Smooth muscle cell (in vitro differentiated cells): Measurements from ENCODE around the gene BAHCC1. TPM values are rescaled to one million over a fixed set of nuclear protein-coding genes. Genes with fewer than 3 reads are reported as not detected.

Experiments
- DNase-seq: peaks from one replicate; lab custom pipeline; 2025; ENCODE audit not compliant: unreplicated experiment; lab: John Stamatoyannopoulos, UW
- H2AFZ ChIP-seq: fragments of 200-600 bp; sonication (generic); 2 replicates; pipeline ENCODE4 v1.6.0; 2016; ENCODE audit warnings: antibody characterized with exemption, low read depth, mild to moderate bottlenecking
- H3F3A ChIP-seq: fragments of 200-600 bp; sonication (generic); 2 replicates; pipeline ENCODE4 v1.6.0; 2017; ENCODE audit warnings: antibody characterized with exemption, low read depth
- H3K27ac ChIP-seq: fragments of 200-600 bp; sonication (generic); 2 replicates; pipeline ENCODE4 v1.5.1; 2016; ENCODE audit warnings: low read depth, mild to moderate bottlenecking
- H3K27me3 ChIP-seq: fragments of 200-600 bp; sonication (generic); 2 replicates; pipeline ENCODE4 v1.6.1; 2016; ENCODE audit warnings: low read depth, mild to moderate bottlenecking
- H3K36me3 ChIP-seq: fragments of 200-600 bp; sonication (generic); 2 replicates; pipeline ENCODE4 v1.5.1; 2016; ENCODE audit warnings: low read depth
- H3K4me1 ChIP-seq: fragments of 200-600 bp; sonication (generic); 2 replicates; pipeline ENCODE4 v1.5.1; 2016; ENCODE audit warnings: low read depth
- H3K4me2 ChIP-seq: fragments of 200-600 bp; sonication (generic); 2 replicates; pipeline ENCODE4 v1.6.0; 2016; ENCODE audit warnings: mild to moderate bottlenecking
- H3K4me3 ChIP-seq: fragments of 200-600 bp; sonication (generic); 2 replicates; pipeline ENCODE4 v1.5.1; 2016; ENCODE audit warnings: mild to moderate bottlenecking
- H3K79me2 ChIP-seq: fragments of 200-600 bp; sonication (generic); 2 replicates; pipeline ENCODE4 v1.6.0; 2016; ENCODE audit warnings: low read depth, mild to moderate bottlenecking
- H3K9ac ChIP-seq: fragments of 200-600 bp; sonication (generic); 2 replicates; pipeline ENCODE4 v1.6.0; 2016; ENCODE audit warnings: low read depth
- H3K9me3 ChIP-seq: fragments of 200-600 bp; sonication (generic); replicated peaks from 2 replicates; pipeline ENCODE4 v1.5.1; 2016; ENCODE audit warnings: low read depth
- H4K20me1 ChIP-seq: fragments of 200-600 bp; sonication (generic); 2 replicates; pipeline ENCODE4 v1.6.0; 2016; ENCODE audit warnings: low read depth
- WGBS: methylation state at CpG from one replicate; pipeline ENCODE4 v1.1.7; 2016; ENCODE audit warnings: low lambda C conversion rate; 5-methylcytosine and 5-hydroxymethylcytosine counted together
- polyA plus RNA-seq: library from polyadenylated mRNA; unstranded; fragments of >200 nt; fragmentation: Nextera tagmentation; extraction: Ambion mirVana; gene quantifications from 2 replicates; pipeline ENCODE4 v1.2.1, GENCODE V29; 2016
- total RNA-seq: library from RNA; depleted of rRNA; stranded (reverse); fragments of >200 nt; gene quantifications from 2 replicates; pipeline ENCODE4 v1.2.3, GENCODE V29; 2014
- TF ChIP-seq, protein P1 (sequence below): fragments of 200-600 bp; sonication (generic); IDR thresholded peaks from 2 replicates; pipeline ENCODE4 v1.5.1; 2017; ENCODE audit warnings: borderline replicate concordance, mild to moderate bottlenecking, antibody characterized with exemption; ENCODE audit not compliant: insufficient read depth, poor library complexity, severe bottlenecking

The BAHCC1 gene
- total and polyA plus RNA-seq, 2 experiments from 2014 or later: 3.2 to 4.6 TPM

DNA sequence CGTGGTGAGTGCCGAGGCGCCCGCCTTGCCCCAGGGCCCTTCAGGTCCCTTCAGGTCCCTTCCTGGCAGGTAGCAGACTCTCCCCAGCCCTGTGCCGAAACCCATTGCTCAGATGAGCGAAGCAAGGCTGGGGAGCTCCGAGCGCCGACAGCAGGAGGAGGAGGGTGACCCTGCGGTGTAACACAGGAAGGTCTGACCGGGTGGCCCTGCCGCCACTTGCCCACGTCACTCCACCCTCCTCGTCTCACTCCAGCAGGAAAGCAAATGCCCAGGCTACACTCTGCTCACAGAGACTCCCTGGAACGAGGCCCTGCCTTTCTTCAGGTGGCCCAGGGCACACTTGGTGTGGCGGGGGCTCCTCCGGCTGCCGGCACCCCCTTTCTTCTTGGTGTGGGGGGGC, 60.1 kb downstream of the BAHCC1 start:
- H3K9ac ChIP-seq: no peak overlapping the region
- no peak for DNase-seq
- peaks cover 6% of the 10 kb centered on the region for H3K4me1 ChIP-seq
- no peak overlapping the region for H3K4me2 ChIP-seq
- H3K27ac ChIP-seq: no peak overlapping the region
- H3K79me2 ChIP-seq: no peaks in the 10 kb centered on the region
- no peak overlapping the region for H3K4me3 ChIP-seq
- H4K20me1 ChIP-seq: no peaks in the 10 kb centered on the region
- WGBS: 95% methylated on average over 18 of the region's 18 CpGs
- no peaks in the 10 kb centered on the region for H3F3A ChIP-seq
- H3K36me3 ChIP-seq: no peaks in the 10 kb centered on the region
- no peaks in the 10 kb centered on the region for H3K9me3 ChIP-seq
- no peak overlapping the region for H2AFZ ChIP-seq
- no peaks in the 10 kb centered on the region for H3K27me3 ChIP-seq
- TF ChIP-seq, protein P1, sequence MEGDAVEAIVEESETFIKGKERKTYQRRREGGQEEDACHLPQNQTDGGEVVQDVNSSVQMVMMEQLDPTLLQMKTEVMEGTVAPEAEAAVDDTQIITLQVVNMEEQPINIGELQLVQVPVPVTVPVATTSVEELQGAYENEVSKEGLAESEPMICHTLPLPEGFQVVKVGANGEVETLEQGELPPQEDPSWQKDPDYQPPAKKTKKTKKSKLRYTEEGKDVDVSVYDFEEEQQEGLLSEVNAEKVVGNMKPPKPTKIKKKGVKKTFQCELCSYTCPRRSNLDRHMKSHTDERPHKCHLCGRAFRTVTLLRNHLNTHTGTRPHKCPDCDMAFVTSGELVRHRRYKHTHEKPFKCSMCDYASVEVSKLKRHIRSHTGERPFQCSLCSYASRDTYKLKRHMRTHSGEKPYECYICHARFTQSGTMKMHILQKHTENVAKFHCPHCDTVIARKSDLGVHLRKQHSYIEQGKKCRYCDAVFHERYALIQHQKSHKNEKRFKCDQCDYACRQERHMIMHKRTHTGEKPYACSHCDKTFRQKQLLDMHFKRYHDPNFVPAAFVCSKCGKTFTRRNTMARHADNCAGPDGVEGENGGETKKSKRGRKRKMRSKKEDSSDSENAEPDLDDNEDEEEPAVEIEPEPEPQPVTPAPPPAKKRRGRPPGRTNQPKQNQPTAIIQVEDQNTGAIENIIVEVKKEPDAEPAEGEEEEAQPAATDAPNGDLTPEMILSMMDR: no peak

DNA sequence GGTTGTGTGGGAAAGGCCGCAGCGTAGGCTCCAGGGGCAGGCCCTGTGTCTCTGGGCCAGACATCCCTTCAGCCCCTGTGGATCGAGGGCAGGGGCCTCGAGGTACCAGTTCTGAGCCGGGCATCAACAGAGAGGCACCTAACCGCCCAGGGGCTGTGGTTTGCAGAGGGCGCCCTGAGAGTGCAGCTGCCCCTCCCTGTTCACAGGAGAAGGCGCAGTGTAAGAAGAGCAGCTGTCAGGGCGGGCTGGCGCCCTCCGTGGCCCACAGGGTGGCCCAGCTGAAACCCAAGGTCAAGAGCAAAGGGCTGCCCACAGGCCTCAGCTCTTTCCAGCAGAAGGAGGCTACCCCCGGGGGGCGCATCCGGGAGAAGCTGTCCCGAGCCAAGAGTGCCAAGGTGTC, 60.8 kb downstream of the BAHCC1 start:
- no peak overlapping the region for H3K4me3 ChIP-seq
- no peaks in the 10 kb centered on the region for H3K27me3 ChIP-seq
- H3K9me3 ChIP-seq: no peaks in the 10 kb centered on the region
- H3K36me3 ChIP-seq: no peaks in the 10 kb centered on the region
- no peaks in the 10 kb centered on the region for H3K79me2 ChIP-seq
- H4K20me1 ChIP-seq: no peaks in the 10 kb centered on the region
- no peak overlapping the region for H3K4me2 ChIP-seq
- no peak overlapping the region for H3K27ac ChIP-seq
- TF ChIP-seq, protein P1: no peak
- no peaks in the 10 kb centered on the region for H3F3A ChIP-seq
- DNase-seq: no peak
- peaks cover 6% of the 10 kb centered on the region for H3K4me1 ChIP-seq
- no peak overlapping the region for H3K9ac ChIP-seq
- no peak overlapping the region for H2AFZ ChIP-seq
- 96% methylated on average over 14 of the region's 15 CpGs for WGBS

DNA sequence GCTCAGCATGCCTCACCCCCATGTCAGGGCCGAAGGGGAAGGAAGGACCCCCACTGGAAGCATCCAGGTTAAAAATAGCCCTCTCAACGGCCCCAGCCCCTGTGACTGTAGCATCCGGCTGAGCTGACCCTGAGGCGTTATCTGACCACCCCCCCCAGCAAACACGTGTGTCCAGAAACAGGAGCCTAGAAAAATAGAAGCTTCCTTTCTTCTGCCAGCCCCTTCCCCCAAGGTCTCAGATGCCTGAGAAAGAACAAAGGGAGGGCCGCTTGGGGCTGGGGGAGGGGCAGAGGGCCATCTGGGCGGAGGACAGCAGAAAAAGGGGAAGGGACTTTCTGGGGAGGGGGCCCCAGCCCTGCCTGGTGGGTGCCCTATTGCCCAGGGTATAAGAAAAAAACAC, 61.5 kb downstream of the BAHCC1 start:
- DNase-seq: no peak
- no peak overlapping the region for H2AFZ ChIP-seq
- no peaks in the 10 kb centered on the region for H4K20me1 ChIP-seq
- WGBS: 71% methylated on average over 7 of the region's 7 CpGs
- H3F3A ChIP-seq: no peaks in the 10 kb centered on the region
- TF ChIP-seq, protein P1: no peak
- H3K4me3 ChIP-seq: no peak overlapping the region
- H3K9me3 ChIP-seq: no peaks in the 10 kb centered on the region
- H3K9ac ChIP-seq: no peak overlapping the region
- no peaks in the 10 kb centered on the region for H3K79me2 ChIP-seq
- H3K4me1 ChIP-seq: peaks cover 6% of the 10 kb centered on the region
- H3K27me3 ChIP-seq: no peaks in the 10 kb centered on the region
- no peak overlapping the region for H3K4me2 ChIP-seq
- no peaks in the 10 kb centered on the region for H3K36me3 ChIP-seq
- H3K27ac ChIP-seq: no peak overlapping the region

DNA sequence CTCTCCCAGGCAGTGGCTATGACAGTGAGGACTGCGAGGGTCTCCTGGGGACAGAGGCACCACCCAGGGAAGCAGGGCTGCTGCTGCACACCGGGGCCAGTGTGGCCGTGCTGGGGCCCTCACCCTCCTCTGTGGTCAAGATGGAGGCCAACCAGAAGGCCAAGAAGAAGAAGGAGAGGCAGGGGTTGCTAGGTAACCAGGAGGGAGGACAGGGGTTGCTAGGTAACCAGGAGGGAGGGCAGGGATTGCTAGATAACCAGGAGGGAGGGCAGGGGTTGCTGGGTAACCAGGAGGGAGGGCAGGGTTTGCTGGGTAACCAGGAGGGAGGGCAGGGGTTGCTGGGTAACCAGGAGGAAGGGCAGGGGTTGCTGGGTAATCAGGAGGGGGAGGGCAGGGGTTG, 62.1 kb downstream of the BAHCC1 start:
- Histone ChIP-seq H3K4me3 (no peak overlapping the region), H3F3A (no peaks in the 10 kb centered on the region), H3K4me1 (peaks cover 6% of the 10 kb centered on the region), H3K36me3 (no peaks in the 10 kb centered on the region), H3K27ac (no peak overlapping the region), H3K9me3 (no peaks in the 10 kb centered on the region), H4K20me1 (no peaks in the 10 kb centered on the region), H2AFZ (no peak overlapping the region), H3K9ac (no peak overlapping the region), H3K79me2 (no peaks in the 10 kb centered on the region), H3K4me2 (no peak overlapping the region), H3K27me3 (no peaks in the 10 kb centered on the region)
- TF ChIP-seq, protein P1: no peak
- 96% methylated on average over 3 of the region's 3 CpGs for WGBS
- DNase-seq: no peak
